Neural cell (in vitro differentiated cells): ENCODE measurements around the gene PKN1. TPM values are rescaled to one million over a fixed set of nuclear protein-coding genes. Genes with fewer than 3 reads are reported as not detected.

ENCODE experiments used
- H2AFZ ChIP-seq: fragments of 200-600, 300-800 bp; sonication (generic), shearing (Covaris generic); 2 replicates; pipeline ENCODE4 v1.6.0; 2014; ENCODE audit warnings: low read depth, mild to moderate bottlenecking, antibody characterized with exemption, low read length, moderate library complexity
- H3F3A ChIP-seq: fragments of 200-600 bp; shearing (Covaris generic); 2 replicates; pipeline ENCODE4 v1.6.1; 2016; ENCODE audit warnings: mild to moderate bottlenecking, moderate library complexity, mixed read lengths, antibody characterized with exemption, low read length; ENCODE audit not compliant: insufficient read depth, poor library complexity, severe bottlenecking
- H3K27ac ChIP-seq: fragments of 200-600, 300-800 bp; sonication (generic), shearing (Covaris generic); 2 replicates; pipeline ENCODE4 v1.5.1; 2014; ENCODE audit warnings: mild to moderate bottlenecking, low read length, moderate library complexity
- H3K27me3 ChIP-seq: fragments of 300-800, 200-600 bp; sonication (generic), shearing (Covaris generic); 2 replicates; pipeline ENCODE4 v1.6.0; 2014; ENCODE audit warnings: mild to moderate bottlenecking, low read depth, low read length, moderate library complexity; ENCODE audit not compliant: insufficient read depth
- H3K36me3 ChIP-seq: fragments of 300-800, 200-600 bp; sonication (generic), shearing (Covaris generic); 2 replicates; pipeline ENCODE4 v1.5.1; 2014; ENCODE audit warnings: mild to moderate bottlenecking, antibody characterized with exemption, low read length, moderate library complexity; ENCODE audit not compliant: insufficient read depth
- H3K4me2 ChIP-seq: fragments of 300-800, 200-600 bp; sonication (generic), shearing (Covaris generic); 2 replicates; pipeline ENCODE4 v1.6.0; 2014; ENCODE audit warnings: mild to moderate bottlenecking, low read length
- H3K4me3 ChIP-seq: fragments of 300-800, 200-600 bp; sonication (generic), shearing (Covaris generic); 2 replicates; pipeline ENCODE4 v1.5.1; 2014; ENCODE audit warnings: mild to moderate bottlenecking, low read length, moderate library complexity
- H3K79me2 ChIP-seq: fragments of 200-600 bp; shearing (Covaris generic); replicated peaks from 2 replicates; pipeline ENCODE4 v1.6.0; 2014; ENCODE audit warnings: mild to moderate bottlenecking, low read length, moderate library complexity; ENCODE audit not compliant: insufficient read depth
- H3K9ac ChIP-seq: fragments of 300-800, 200-600 bp; sonication (generic), shearing (Covaris generic); 2 replicates; pipeline ENCODE4 v1.6.1; 2016; ENCODE audit warnings: mild to moderate bottlenecking, low read length, mixed read lengths
- H3K9me2 ChIP-seq: fragments of 200-600 bp; shearing (Covaris generic); 2 replicates; pipeline ENCODE4 v1.6.1; 2016; ENCODE audit warnings: mild to moderate bottlenecking, low read length, mixed read lengths; ENCODE audit not compliant: insufficient read depth
- H3K9me3 ChIP-seq: fragments of 200-600, 300-800 bp; sonication (generic), shearing (Covaris generic); 2 replicates; pipeline ENCODE4 v1.6.1; 2016; ENCODE audit warnings: mild to moderate bottlenecking, mixed run types, low read length, moderate library complexity, mixed read lengths
- H4K20me1 ChIP-seq: fragments of 200-600 bp; shearing (Covaris generic); 2 replicates; pipeline ENCODE4 v1.6.1; 2016; ENCODE audit warnings: mild to moderate bottlenecking, mixed run types; ENCODE audit not compliant: insufficient read depth
- EP300 ChIP-seq: fragments of 450-650 bp; conservative IDR thresholded peaks from 2 replicates; pipeline ENCODE4 v1.6.1; 2014; ENCODE audit warnings: antibody characterized with exemption, mild to moderate bottlenecking, moderate library complexity; ENCODE audit not compliant: poor library complexity, severe bottlenecking
- EZH2 ChIP-seq: fragments of 200-600, 300-800 bp; shearing (Covaris generic), sonication (generic); IDR thresholded peaks from 2 replicates; pipeline ENCODE4 v1.6.1; 2014; ENCODE audit warnings: antibody characterized with exemption, low read length, borderline replicate concordance, mild to moderate bottlenecking; ENCODE audit not compliant: insufficient read depth, poor library complexity, severe bottlenecking
- MXI1 ChIP-seq: fragments of 450-650 bp; conservative IDR thresholded peaks from 2 replicates; pipeline ENCODE4 v1.6.1; 2014; ENCODE audit warnings: antibody characterized with exemption, mild to moderate bottlenecking; ENCODE audit not compliant: poor library complexity, severe bottlenecking
- POLR2AphosphoS5 ChIP-seq: IDR thresholded peaks from 2 replicates; pipeline ENCODE4 v1.6.1; 2012
- RAD21 ChIP-seq: fragments of 450-650 bp; conservative IDR thresholded peaks from 2 replicates; pipeline ENCODE4 v1.6.1; 2014; ENCODE audit warnings: antibody characterized with exemption, mild to moderate bottlenecking, moderate library complexity
- SMC3 ChIP-seq: fragments of 450-650 bp; conservative IDR thresholded peaks from 2 replicates; pipeline ENCODE4 v1.6.1; 2014; ENCODE audit warnings: antibody characterized with exemption, mild to moderate bottlenecking, moderate library complexity; ENCODE audit not compliant: poor library complexity
- TAF1 ChIP-seq: IDR thresholded peaks from 2 replicates; pipeline ENCODE4 v1.6.1; 2012; ENCODE audit warnings: low read depth
- polyA plus RNA-seq: library from polyadenylated mRNA; depleted of rRNA; stranded (reverse); fragments of >200 nt; gene quantifications from 2 replicates; pipeline ENCODE4 v1.2.3, GENCODE V29; 2014
- TF ChIP-seq, protein P1 (sequence below): IDR thresholded peaks from 2 replicates; pipeline ENCODE4 v1.6.1; 2012; ENCODE audit warnings: borderline replicate concordance
- TF ChIP-seq, protein P2 (sequence below): fragments of 450-650 bp; IDR thresholded peaks from 2 replicates; pipeline ENCODE4 v1.5.1; 2014; ENCODE audit warnings: antibody characterized with exemption, mild to moderate bottlenecking, moderate library complexity; ENCODE audit not compliant: poor library complexity, severe bottlenecking

PKN1 gene
- polyA plus RNA-seq, 1 donor from 2014 or later: 64.4 TPM

DNA sequence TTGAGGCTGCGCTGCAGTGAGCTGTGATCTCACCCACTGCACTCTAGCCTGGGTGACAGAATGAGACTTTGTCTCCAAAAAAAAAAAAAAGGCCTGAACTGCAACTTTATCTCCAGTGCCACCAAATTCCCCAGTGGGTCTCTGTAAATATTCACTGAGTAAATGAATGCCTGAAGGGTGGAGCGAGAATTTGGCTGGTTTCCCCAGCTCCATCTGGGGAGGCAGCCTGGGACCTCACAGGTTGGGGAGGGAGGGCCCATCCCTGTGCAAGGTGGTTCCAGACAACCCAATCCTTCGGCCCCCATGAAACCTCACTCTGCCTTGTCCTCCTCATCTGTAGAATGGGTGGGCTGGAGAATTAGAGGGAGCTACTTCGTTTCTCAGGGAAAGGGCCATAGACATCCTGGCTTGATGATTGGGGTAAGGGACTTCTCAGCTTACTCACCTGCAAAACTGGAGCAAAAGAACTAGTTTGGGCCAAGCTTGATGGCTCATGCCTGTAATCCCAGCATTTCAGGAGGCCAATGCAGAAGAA lies 4.2 kb upstream of the PKN1 start:
- Histone ChIP-seq H3K79me2 (peaks cover 3% of the 10 kb centered on the region), H3K9me3 (no peaks in the 10 kb centered on the region), H3F3A (no peaks in the 10 kb centered on the region), H3K4me2 (no peak overlapping the region), H3K9me2 (no peaks in the 10 kb centered on the region), H4K20me1 (no peaks in the 10 kb centered on the region), H2AFZ (no peak overlapping the region), H3K36me3 (no peaks in the 10 kb centered on the region), H3K27ac (no peak overlapping the region), H3K4me3 (no peak overlapping the region), H3K27me3 (no peaks in the 10 kb centered on the region), H3K9ac (no peak overlapping the region)
- TF ChIP-seq, protein P1, sequence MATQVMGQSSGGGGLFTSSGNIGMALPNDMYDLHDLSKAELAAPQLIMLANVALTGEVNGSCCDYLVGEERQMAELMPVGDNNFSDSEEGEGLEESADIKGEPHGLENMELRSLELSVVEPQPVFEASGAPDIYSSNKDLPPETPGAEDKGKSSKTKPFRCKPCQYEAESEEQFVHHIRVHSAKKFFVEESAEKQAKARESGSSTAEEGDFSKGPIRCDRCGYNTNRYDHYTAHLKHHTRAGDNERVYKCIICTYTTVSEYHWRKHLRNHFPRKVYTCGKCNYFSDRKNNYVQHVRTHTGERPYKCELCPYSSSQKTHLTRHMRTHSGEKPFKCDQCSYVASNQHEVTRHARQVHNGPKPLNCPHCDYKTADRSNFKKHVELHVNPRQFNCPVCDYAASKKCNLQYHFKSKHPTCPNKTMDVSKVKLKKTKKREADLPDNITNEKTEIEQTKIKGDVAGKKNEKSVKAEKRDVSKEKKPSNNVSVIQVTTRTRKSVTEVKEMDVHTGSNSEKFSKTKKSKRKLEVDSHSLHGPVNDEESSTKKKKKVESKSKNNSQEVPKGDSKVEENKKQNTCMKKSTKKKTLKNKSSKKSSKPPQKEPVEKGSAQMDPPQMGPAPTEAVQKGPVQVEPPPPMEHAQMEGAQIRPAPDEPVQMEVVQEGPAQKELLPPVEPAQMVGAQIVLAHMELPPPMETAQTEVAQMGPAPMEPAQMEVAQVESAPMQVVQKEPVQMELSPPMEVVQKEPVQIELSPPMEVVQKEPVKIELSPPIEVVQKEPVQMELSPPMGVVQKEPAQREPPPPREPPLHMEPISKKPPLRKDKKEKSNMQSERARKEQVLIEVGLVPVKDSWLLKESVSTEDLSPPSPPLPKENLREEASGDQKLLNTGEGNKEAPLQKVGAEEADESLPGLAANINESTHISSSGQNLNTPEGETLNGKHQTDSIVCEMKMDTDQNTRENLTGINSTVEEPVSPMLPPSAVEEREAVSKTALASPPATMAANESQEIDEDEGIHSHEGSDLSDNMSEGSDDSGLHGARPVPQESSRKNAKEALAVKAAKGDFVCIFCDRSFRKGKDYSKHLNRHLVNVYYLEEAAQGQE: no peak
- TF ChIP-seq MXI1: no peak
- TF ChIP-seq TAF1: no peak
- TF ChIP-seq EP300: no peak
- TF ChIP-seq, protein P2, sequence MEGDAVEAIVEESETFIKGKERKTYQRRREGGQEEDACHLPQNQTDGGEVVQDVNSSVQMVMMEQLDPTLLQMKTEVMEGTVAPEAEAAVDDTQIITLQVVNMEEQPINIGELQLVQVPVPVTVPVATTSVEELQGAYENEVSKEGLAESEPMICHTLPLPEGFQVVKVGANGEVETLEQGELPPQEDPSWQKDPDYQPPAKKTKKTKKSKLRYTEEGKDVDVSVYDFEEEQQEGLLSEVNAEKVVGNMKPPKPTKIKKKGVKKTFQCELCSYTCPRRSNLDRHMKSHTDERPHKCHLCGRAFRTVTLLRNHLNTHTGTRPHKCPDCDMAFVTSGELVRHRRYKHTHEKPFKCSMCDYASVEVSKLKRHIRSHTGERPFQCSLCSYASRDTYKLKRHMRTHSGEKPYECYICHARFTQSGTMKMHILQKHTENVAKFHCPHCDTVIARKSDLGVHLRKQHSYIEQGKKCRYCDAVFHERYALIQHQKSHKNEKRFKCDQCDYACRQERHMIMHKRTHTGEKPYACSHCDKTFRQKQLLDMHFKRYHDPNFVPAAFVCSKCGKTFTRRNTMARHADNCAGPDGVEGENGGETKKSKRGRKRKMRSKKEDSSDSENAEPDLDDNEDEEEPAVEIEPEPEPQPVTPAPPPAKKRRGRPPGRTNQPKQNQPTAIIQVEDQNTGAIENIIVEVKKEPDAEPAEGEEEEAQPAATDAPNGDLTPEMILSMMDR: no peak
- no peak for TF ChIP-seq POLR2AphosphoS5
- no peak for TF ChIP-seq RAD21
- no peak for TF ChIP-seq SMC3
- no peak for TF ChIP-seq EZH2

DNA sequence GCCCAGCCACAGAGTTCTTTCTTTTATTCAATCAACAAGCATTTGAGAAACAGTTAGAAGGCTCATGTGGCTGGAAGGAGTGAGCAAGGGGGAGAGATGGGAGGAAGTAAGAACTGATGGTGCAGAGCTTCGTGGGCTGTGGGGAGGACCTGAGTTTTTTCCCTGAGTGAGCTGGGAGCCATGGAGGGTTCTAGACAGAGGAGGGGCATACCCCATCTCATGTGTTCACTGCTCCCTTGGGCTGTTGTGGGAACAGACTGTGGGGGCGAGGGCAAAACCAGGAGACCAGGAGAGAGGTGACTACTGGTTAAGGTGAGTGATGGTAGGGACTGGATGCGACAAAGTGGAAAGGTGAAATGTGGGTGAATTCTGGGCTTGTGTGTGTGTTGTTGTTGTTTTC lies 2.4 kb upstream of the PKN1 start:
- Histone ChIP-seq H3K27ac (no peak overlapping the region), H4K20me1 (no peaks in the 10 kb centered on the region), H3K27me3 (no peaks in the 10 kb centered on the region), H2AFZ (no peak overlapping the region), H3F3A (no peaks in the 10 kb centered on the region), H3K4me3 (no peak overlapping the region), H3K9ac (no peak overlapping the region), H3K36me3 (no peaks in the 10 kb centered on the region), H3K4me2 (no peak overlapping the region), H3K9me3 (no peaks in the 10 kb centered on the region), H3K79me2 (peaks cover 3% of the 10 kb centered on the region), H3K9me2 (no peaks in the 10 kb centered on the region)
- TF ChIP-seq MXI1: no peak
- no peak for TF ChIP-seq EP300
- no peak for TF ChIP-seq POLR2AphosphoS5
- TF ChIP-seq, protein P2: no peak
- TF ChIP-seq, protein P1: no peak
- no peak for TF ChIP-seq TAF1
- no peak for TF ChIP-seq EZH2
- TF ChIP-seq SMC3: no peak
- no peak for TF ChIP-seq RAD21
